ENCODE measurements around the gene ABHD17A.

The ABHD17A gene

DNA sequence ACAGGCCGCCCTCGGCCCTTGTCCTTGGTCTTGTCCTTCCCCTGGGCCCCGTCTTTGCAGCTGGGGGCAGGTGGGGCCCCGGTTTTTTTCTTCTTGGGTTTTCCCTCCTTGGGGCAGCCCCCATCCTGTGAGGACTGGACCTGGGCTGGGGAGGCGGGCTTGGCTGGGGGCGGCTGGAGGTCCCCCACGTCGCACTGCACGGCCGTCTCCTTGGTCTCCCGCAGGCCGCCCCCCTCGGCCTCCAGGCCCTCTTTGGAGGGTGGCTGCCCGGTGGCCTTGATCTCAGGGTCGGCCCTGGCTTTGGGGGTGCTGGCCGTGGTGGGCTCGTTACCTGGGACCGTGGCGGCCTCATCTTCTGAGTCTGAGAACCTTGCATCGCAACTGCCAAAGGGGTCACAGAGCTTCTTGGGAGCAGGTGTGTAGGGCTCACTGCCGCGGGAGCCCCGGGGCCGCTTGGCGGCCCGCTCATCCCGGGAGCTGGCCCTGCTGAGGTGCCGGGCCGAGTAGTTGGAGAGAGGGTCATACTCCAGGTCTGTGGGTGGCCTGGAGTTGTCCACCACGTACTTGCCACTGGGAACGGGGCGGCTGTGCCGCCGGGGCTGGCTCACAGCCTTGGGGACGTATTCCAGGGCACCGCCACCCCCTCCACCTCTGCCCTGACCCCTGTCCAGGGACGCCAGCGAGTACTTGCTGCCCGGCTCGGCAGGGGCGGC, 57.6 kb downstream of the ABHD17A start:
- H2BK120ac ChIP-seq (ENCODE audit: low read depth, low read length), result no peak overlapping the region
- H3K4me2 ChIP-seq (ENCODE audit: low read length, poor library complexity, severe bottlenecking), result no peak overlapping the region
- no peak overlapping the region for H2AFZ ChIP-seq (ENCODE audit: low read depth, low read length)
- peaks cover 38% of the 10 kb centered on the region for H3K79me1 ChIP-seq (replicated peaks; ENCODE audit: low read length, poor library complexity, severe bottlenecking)
- peaks cover 38 to 69% of the 10 kb centered on the region in 2 experiments for H3K36me3 ChIP-seq (ENCODE audit: control insufficient read depth in 1 of 2, insufficient read depth in 2 of 2, low read depth in 1 of 2, low read length in 2 of 2)
- 97% methylated on average over 41 of the region's 41 CpGs for WGBS
- H2BK12ac ChIP-seq (ENCODE audit: low read length in 2 of 2), result no peak overlapping the region
- peak overlapping the region; percentile 96 for H4K8ac ChIP-seq (ENCODE audit: low read length)
- no peak overlapping the region for H3K9ac ChIP-seq (ENCODE audit: low read length)
- no peaks in the 10 kb centered on the region for H3K27me3 ChIP-seq (ENCODE audit: control insufficient read depth in 1 of 2, insufficient read depth in 1 of 2, low read length in 2 of 2)
- no peak overlapping the region for H2BK5ac ChIP-seq (ENCODE audit: low read depth, low read length, poor library complexity, severe bottlenecking)
- H3K14ac ChIP-seq (ENCODE audit: low read length in 2 of 2), result no peak overlapping the region
- H3K18ac ChIP-seq (ENCODE audit: low read depth in 1 of 2, low read length in 2 of 2), result no peak overlapping the region
- peak overlapping the region in 1 of 2 experiments; percentile 42 for H3K4ac ChIP-seq (ENCODE audit: low read depth in 1 of 2, low read length in 2 of 2)
- H3K23ac ChIP-seq (ENCODE audit: low read length in 2 of 2), result no peak overlapping the region
- DNase-seq, result no peak
- peak overlapping the region; percentile 53 for H2AK5ac ChIP-seq (ENCODE audit: low read length, severe bottlenecking)
- H3K4me3 ChIP-seq (ENCODE audit: insufficient read depth in 1 of 2, low read depth in 1 of 2, low read length in 2 of 2), result no peak overlapping the region
- H3K27ac ChIP-seq (ENCODE audit: low read length, poor library complexity, severe bottlenecking), result peak overlapping the region; percentile 16
- H2BK15ac ChIP-seq (ENCODE audit: low read depth, poor library complexity, severe bottlenecking), result peak overlapping the region; percentile 14
- H3K4me1 ChIP-seq (ENCODE audit: control insufficient read depth, insufficient read depth, low read depth, low read length), result peaks cover 34% of the 10 kb centered on the region
- no peaks in the 10 kb centered on the region for H3K9me3 ChIP-seq (ENCODE audit: control insufficient read depth, low read length)
- H4K91ac ChIP-seq (ENCODE audit: low read length), result no peak overlapping the region
